HCT116 (cell line): ENCODE data around the gene FPR1. TPM values are rescaled to one million over a fixed set of nuclear protein-coding genes. Genes with fewer than 3 reads are reported as not detected.

Source experiments
- ATAC-seq: fragments of 200-7000 bp; cut with Tn5 transposase; 2 replicates; pipeline ENCODE4 v1.9.1; 2020; ENCODE audit warnings: mild to moderate bottlenecking, moderate library complexity
- BruUV-seq: library from RNA; stranded (reverse); fragments of 400-500 nt; replicated peaks from 2 replicates; lab custom pipeline; 2021; lab: Mats Ljungman, UMichigan
- CTCF ChIA-PET: fragments of 300-600 bp; sonication (Branson Sonifier 250); formaldehyde crosslinking; loops from one replicate; lab custom pipeline; 2021; ENCODE audit warnings: antibody characterized with exemption; lab: Charles Lee
- POLR2A ChIA-PET: fragments of 300-600, 350-600 bp; sonication (Branson Sonifier 250); formaldehyde crosslinking; loops from one replicate; lab custom pipeline; 2021; ENCODE audit warnings: antibody characterized with exemption; lab: Charles Lee
- RAD21 ChIA-PET, 2 experiments: fragments of 300-600 bp; sonication (Branson Sonifier 250); formaldehyde crosslinking; loops; one replicate each; lab custom pipeline; 2023; ENCODE audit warnings: low total read pairs in 2 of 2; ENCODE audit not compliant: uncharacterized antibody in 2 of 2, unreplicated experiment in 2 of 2, low non-redundant PET in 1 of 2; lab: Charles Lee
- DNase-seq: peaks from one replicate; pipeline ENCODE4 v3.0.0-alpha.2; 2010; ENCODE audit warnings: low read depth, low spot score
- H2AFZ ChIP-seq: fragments of 200-600 bp; shearing (Covaris generic), sonication (generic); 2 replicates; pipeline ENCODE4 v1.6.1; 2017; ENCODE audit warnings: low read depth, mixed run types, mixed read lengths, antibody characterized with exemption, low read length; ENCODE audit not compliant: poor library complexity, severe bottlenecking
- H3K27ac ChIP-seq: 2 replicates; pipeline ENCODE4 v1.5.1; 2012; ENCODE audit warnings: low read depth, low read length
- H3K27me3 ChIP-seq: fragments of 200-600 bp; sonication (generic); 2 replicates; pipeline ENCODE4 v1.6.1; 2016; ENCODE audit warnings: mixed run types, low read length, mixed read lengths; ENCODE audit not compliant: insufficient read depth
- H3K36me3 ChIP-seq, 2 experiments: fragments of 200-500 bp in 1 of 2; fragments of 200-600 bp in 1 of 2; sonication (Bioruptor generic) in 1 of 2; sonication (generic) in 1 of 2; 2 replicates each; pipeline versions ENCODE4 v1.5.1 to v1.6.1; 2014 to 2016; ENCODE audit warnings: low read length in 2 of 2, inconsistent platforms in 1 of 2, mixed read lengths in 1 of 2, mixed run types in 1 of 2; ENCODE audit not compliant: insufficient read depth in 2 of 2, control insufficient read depth in 1 of 2
- H3K4me1 ChIP-seq, 2 experiments: fragments of 200-600 bp in 1 of 2; sonication (generic) in 1 of 2; 2 replicates each; pipeline versions ENCODE4 v1.5.1 to v1.6.1; 2012 to 2017; ENCODE audit warnings: low read length in 2 of 2, inconsistent platforms in 1 of 2, mild to moderate bottlenecking in 1 of 2, mixed read lengths in 1 of 2, mixed run types in 1 of 2, moderate library complexity in 1 of 2; ENCODE audit not compliant: insufficient read depth in 2 of 2, control insufficient read depth in 1 of 2
- H3K4me2 ChIP-seq: fragments of 200-600 bp; sonication (generic); 2 replicates; pipeline ENCODE4 v1.6.1; 2017; ENCODE audit warnings: mixed run types, low read length, mixed read lengths
- H3K4me3 ChIP-seq, 2 experiments: fragments of 200-600 bp in 1 of 2; sonication (generic) in 1 of 2; replicated peaks in 1 of 2; 2 replicates each; pipeline ENCODE4 v1.5.1; 2011 to 2016; ENCODE audit warnings: low read length in 2 of 2, control low read depth in 1 of 2, low read depth in 1 of 2, mild to moderate bottlenecking in 1 of 2, mixed read lengths in 1 of 2, mixed run types in 1 of 2
- H3K79me2 ChIP-seq: fragments of 200-600 bp; sonication (generic); 2 replicates; pipeline ENCODE4 v1.6.1; 2017; ENCODE audit warnings: mild to moderate bottlenecking, mixed run types, low read length, moderate library complexity, mixed read lengths; ENCODE audit not compliant: insufficient read depth
- H3K9ac ChIP-seq: fragments of 200-600 bp; sonication (generic); 2 replicates; pipeline ENCODE4 v1.6.1; 2016; ENCODE audit warnings: low read length, mixed read lengths
- H3K9me2 ChIP-seq: fragments of 200-600 bp; sonication (generic), shearing (Covaris generic); 2 replicates; pipeline ENCODE4 v1.6.1; 2017; ENCODE audit warnings: mixed run types, mild to moderate bottlenecking, moderate library complexity; ENCODE audit not compliant: insufficient read depth
- H3K9me3 ChIP-seq, 2 experiments: fragments of 200-500 bp in 1 of 2; fragments of 200-600 bp in 1 of 2; sonication (Bioruptor generic) in 1 of 2; sonication (generic) in 1 of 2; 2 replicates each; pipeline ENCODE4 v1.6.1; 2014 to 2017; ENCODE audit warnings: low read length in 2 of 2, mixed read lengths in 2 of 2, inconsistent platforms in 1 of 2, low read depth in 1 of 2, mild to moderate bottlenecking in 1 of 2, mixed run types in 1 of 2, moderate library complexity in 1 of 2; ENCODE audit not compliant: control insufficient read depth in 1 of 2, insufficient read depth in 1 of 2
- H4K20me1 ChIP-seq: fragments of 200-600 bp; sonication (generic), shearing (Covaris generic); 2 replicates; pipeline ENCODE4 v1.6.1; 2017; ENCODE audit warnings: mixed run types, mild to moderate bottlenecking, moderate library complexity; ENCODE audit not compliant: insufficient read depth
- EGR1 ChIP-seq: IDR thresholded peaks from 2 replicates; pipeline ENCODE4 v1.6.1; 2012; ENCODE audit warnings: low read depth
- EZH2phosphoT487 ChIP-seq: fragments of 200-600 bp; IDR thresholded peaks from 2 replicates; pipeline ENCODE4 v1.6.1; 2018; ENCODE audit warnings: antibody characterized with exemption, borderline replicate concordance
- POLR2A ChIP-seq: IDR thresholded peaks from 2 replicates; pipeline ENCODE4 v1.7.0; 2011; ENCODE audit warnings: borderline replicate concordance; ENCODE audit not compliant: insufficient read depth, insufficient read length; ENCODE audit errors: extremely low read depth
- POLR2AphosphoS5 ChIP-seq: IDR thresholded peaks from 2 replicates; pipeline ENCODE4 v1.6.1; 2011; ENCODE audit warnings: mild to moderate bottlenecking, low read depth, low read length, moderate library complexity
- RAD21 ChIP-seq: IDR thresholded peaks from 2 replicates; pipeline ENCODE4 v1.6.1; 2012; ENCODE audit warnings: low read depth, mild to moderate bottlenecking
- SIN3A ChIP-seq: IDR thresholded peaks from 2 replicates; pipeline ENCODE4 v1.6.1; 2012; ENCODE audit warnings: low read depth
- SP1 ChIP-seq: IDR thresholded peaks from 2 replicates; pipeline ENCODE4 v1.6.1; 2012; ENCODE audit warnings: low read depth
- TCF7L2 ChIP-seq: IDR thresholded peaks from 2 replicates; pipeline ENCODE4 v1.7.0; 2011; ENCODE audit warnings: borderline replicate concordance, inconsistent platforms; ENCODE audit not compliant: insufficient read depth, insufficient read length; ENCODE audit errors: extremely low read depth
- YY1 ChIP-seq: IDR thresholded peaks from 2 replicates; pipeline ENCODE4 v1.6.1; 2011; ENCODE audit warnings: low read length, low read depth, moderate library complexity, mild to moderate bottlenecking; ENCODE audit not compliant: insufficient replicate concordance; ENCODE audit errors: extremely low read depth
- ZFX ChIP-seq: fragments of 450-650 bp; IDR thresholded peaks from 2 replicates; pipeline ENCODE4 v1.6.1; 2017
- ZNF274 ChIP-seq: fragments of 200-500 bp; sonication (Bioruptor generic); IDR thresholded peaks from 2 replicates; pipeline ENCODE4 v1.6.1; 2014; ENCODE audit warnings: mild to moderate bottlenecking, low read depth, low read length, inconsistent platforms
- intact Hi-C: fragments of 100-400 bp; cut with micrococcal nuclease; formaldehyde crosslinking; loops from 2 replicates; pipeline ENCODE4 v1.10.0; 2022
- total RNA-seq: library from RNA; stranded (reverse); gene quantifications from one replicate; pipeline ENCODE4 v1.2.1, GENCODE V29; 2021; ENCODE audit not compliant: unreplicated experiment
- TF ChIP-seq, protein P1 (sequence below): IDR thresholded peaks from 2 replicates; pipeline ENCODE4 v1.6.1; 2012
- TF ChIP-seq, protein P2 (sequence below): IDR thresholded peaks from 2 replicates; pipeline ENCODE4 v1.6.1; 2011; ENCODE audit warnings: mild to moderate bottlenecking, low read length, moderate library complexity; ENCODE audit not compliant: insufficient replicate concordance; ENCODE audit errors: extremely low read depth
- TF ChIP-seq, protein P3 (sequence below), 3 experiments: fragments of 200-600 bp in 1 of 3; sonication (generic) in 1 of 3; IDR thresholded peaks in 2 of 3; conservative IDR thresholded peaks in 1 of 3; 2 replicates each; pipeline ENCODE4 v1.5.1; 2012 to 2017; ENCODE audit warnings: low read depth in 2 of 3, low read length in 2 of 3, antibody characterized with exemption in 1 of 3, borderline replicate concordance in 1 of 3, control low read depth in 1 of 3, mild to moderate bottlenecking in 1 of 3, mixed read lengths in 1 of 3, mixed run types in 1 of 3, moderate library complexity in 1 of 3; ENCODE audit not compliant: insufficient read depth in 1 of 3

FPR1 gene
- total RNA-seq, 1 experiment from 2014 or later = not detected

DNA sequence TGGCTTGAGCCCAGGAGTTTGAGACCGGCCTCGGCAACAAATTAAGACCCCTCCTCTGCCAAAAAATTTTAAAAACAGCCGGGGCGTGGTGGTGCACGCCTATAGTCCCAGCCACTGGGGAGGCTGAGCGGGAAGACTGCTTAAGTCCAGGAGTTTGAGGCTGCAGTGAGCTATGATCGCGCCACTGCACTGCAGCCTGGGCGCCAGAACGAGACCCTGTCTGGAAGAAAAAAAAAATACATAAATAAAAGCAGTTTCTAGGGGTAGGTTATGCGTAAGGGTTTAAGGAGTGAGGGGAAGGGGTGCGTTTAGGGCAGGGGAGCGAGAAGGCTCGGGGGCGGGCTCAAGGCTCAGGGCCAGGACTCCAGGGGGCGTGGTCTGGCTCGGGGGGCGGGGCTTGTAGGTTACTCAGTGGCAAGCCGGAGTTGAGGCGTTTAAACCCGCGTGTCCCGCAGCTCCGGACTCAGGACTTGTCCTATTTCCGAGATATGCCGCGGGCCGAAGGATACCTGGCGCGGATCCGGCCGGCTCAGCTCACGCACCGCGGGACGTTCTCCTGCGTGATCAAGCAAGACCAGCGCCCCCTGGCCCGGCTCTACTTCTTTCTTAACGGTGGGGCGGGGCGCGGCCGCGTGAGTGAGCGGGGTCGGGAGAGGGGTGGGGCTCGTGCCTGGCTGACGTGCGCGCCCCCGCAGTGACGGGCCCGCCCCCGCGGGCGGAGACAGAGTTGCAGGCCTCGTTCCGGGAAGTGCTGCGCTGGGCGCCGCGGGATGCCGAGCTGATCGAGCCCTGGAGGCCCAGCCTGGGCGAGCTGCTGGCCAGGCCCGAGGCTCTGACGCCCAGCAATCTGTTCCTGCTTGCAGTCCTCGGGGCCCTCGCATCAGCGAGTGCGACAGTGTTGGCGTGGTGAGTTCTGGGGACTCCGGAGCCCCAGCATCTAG is 47.8 kb downstream of the FPR1 start:
- CTCF ChIA-PET = interaction anchor here (0.7 to 2.2 kb wide), 2 partner anchors 15 to 74 kb away, joined by 3 to 13 read pairs; no protein-coding TSS in a partner anchor
- H3K36me3 ChIP-seq = peaks cover 2 to 12% of the 10 kb centered on the region in 2 experiments; a peak in 2 of 4 replicates
- TF ChIP-seq YY1 (peak; percentile 34), POLR2A (peak; percentile 86), ZFX (peak; percentile 88), TCF7L2 (no peak), EGR1 (peak; percentile 94), SP1 (no peak), EZH2phosphoT487 (no peak), RAD21 (no peak), POLR2AphosphoS5 (peak; percentile 98), ZNF274 (no peak), SIN3A (peak; percentile 58; the same call in 1 of the 2 replicates)
- TF ChIP-seq, protein P1, sequence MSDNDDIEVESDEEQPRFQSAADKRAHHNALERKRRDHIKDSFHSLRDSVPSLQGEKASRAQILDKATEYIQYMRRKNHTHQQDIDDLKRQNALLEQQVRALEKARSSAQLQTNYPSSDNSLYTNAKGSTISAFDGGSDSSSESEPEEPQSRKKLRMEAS = peak; percentile 70
- TF ChIP-seq, protein P2, sequence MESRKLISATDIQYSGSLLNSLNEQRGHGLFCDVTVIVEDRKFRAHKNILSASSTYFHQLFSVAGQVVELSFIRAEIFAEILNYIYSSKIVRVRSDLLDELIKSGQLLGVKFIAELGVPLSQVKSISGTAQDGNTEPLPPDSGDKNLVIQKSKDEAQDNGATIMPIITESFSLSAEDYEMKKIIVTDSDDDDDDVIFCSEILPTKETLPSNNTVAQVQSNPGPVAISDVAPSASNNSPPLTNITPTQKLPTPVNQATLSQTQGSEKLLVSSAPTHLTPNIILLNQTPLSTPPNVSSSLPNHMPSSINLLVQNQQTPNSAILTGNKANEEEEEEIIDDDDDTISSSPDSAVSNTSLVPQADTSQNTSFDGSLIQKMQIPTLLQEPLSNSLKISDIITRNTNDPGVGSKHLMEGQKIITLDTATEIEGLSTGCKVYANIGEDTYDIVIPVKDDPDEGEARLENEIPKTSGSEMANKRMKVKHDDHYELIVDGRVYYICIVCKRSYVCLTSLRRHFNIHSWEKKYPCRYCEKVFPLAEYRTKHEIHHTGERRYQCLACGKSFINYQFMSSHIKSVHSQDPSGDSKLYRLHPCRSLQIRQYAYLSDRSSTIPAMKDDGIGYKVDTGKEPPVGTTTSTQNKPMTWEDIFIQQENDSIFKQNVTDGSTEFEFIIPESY = no peak
- TF ChIP-seq, protein P3, sequence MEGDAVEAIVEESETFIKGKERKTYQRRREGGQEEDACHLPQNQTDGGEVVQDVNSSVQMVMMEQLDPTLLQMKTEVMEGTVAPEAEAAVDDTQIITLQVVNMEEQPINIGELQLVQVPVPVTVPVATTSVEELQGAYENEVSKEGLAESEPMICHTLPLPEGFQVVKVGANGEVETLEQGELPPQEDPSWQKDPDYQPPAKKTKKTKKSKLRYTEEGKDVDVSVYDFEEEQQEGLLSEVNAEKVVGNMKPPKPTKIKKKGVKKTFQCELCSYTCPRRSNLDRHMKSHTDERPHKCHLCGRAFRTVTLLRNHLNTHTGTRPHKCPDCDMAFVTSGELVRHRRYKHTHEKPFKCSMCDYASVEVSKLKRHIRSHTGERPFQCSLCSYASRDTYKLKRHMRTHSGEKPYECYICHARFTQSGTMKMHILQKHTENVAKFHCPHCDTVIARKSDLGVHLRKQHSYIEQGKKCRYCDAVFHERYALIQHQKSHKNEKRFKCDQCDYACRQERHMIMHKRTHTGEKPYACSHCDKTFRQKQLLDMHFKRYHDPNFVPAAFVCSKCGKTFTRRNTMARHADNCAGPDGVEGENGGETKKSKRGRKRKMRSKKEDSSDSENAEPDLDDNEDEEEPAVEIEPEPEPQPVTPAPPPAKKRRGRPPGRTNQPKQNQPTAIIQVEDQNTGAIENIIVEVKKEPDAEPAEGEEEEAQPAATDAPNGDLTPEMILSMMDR (IDR thresholded peaks at IDR 0.05 in 2 of 3, conservative IDR thresholded peaks at IDR 0.05 in 1 of 3; ENCODE audit: borderline replicate concordance in 1 of 3, insufficient read depth in 1 of 3, low read depth in 2 of 3, low read length in 2 of 3) = peak in 2 of 3 experiments; percentile 44 to 55; a peak in 3 of 6 replicates
- TF ChIP-seq, all 23 proteins: peak for 8
- H3K4me1 ChIP-seq = peaks cover 29 to 50% of the 10 kb centered on the region in 2 experiments; a peak in 3 of 4 replicates
- no peak overlapping the region for H2AFZ ChIP-seq
- peak; percentile 80 for DNase-seq
- H3K79me2 ChIP-seq = peaks cover 10% of the 10 kb centered on the region; the same call in 1 of the 2 replicates
- peak overlapping the region; percentile 90 for H3K4me2 ChIP-seq
- H3K27ac ChIP-seq = peak overlapping the region; percentile 92
- ChIA-PET RAD21 (interaction anchor here in 1 of 2 experiments (0.7 to 1.1 kb wide), 2 partner anchors 43 to 74 kb away, joined by 3 to 5 read pairs; no protein-coding TSS in a partner anchor), POLR2A (interaction anchor here (0.8 to 1.2 kb wide), 4 partner anchors 9 to 308 kb away, joined by 3 to 5 read pairs (median 4); no protein-coding TSS in a partner anchor)
- no peaks in the 10 kb centered on the region for H3K9me3 ChIP-seq
- no TSS peak for BruUV-seq
- H3K9ac ChIP-seq = peak overlapping the region; percentile 97
- no peaks in the 10 kb centered on the region for H3K27me3 ChIP-seq
- intact Hi-C loops = no loop called here
- H3K4me3 ChIP-seq = peak overlapping the region; percentile 61 to 91
- ATAC-seq = peak; percentile 88
- no peaks in the 10 kb centered on the region for H4K20me1 ChIP-seq
- H3K9me2 ChIP-seq = no peaks in the 10 kb centered on the region
